PC-9 (cell line): ENCODE results near the gene PLEKHA1. TPM values are rescaled to one million over a fixed set of nuclear protein-coding genes. Genes with fewer than 3 reads are reported as not detected.

Source experiments
- BruUV-seq: library from RNA; stranded (reverse); fragments of 400-500 nt; replicated peaks from 2 replicates; lab custom pipeline; 2021; lab: Mats Ljungman, UMichigan
- CTCF ChIA-PET: fragments of 300-600 bp; sonication (Branson Sonifier 250); formaldehyde crosslinking; loops from one replicate; lab custom pipeline; 2022; ENCODE audit warnings: antibody characterized with exemption; lab: Charles Lee
- POLR2A ChIA-PET: fragments of 300-600 bp; sonication (Branson Sonifier 250); formaldehyde crosslinking; loops from one replicate; lab custom pipeline; 2022; ENCODE audit warnings: antibody characterized with exemption; ENCODE audit not compliant: unreplicated experiment; lab: Charles Lee
- DNase-seq, 2 experiments: peaks; one replicate each; pipeline versions ENCODE4 v3.0.0 to v3.0.0-alpha.2; 2015 to 2022; ENCODE audit warnings: mixed read lengths in 1 of 2
- H2AFZ ChIP-seq: fragments of 200-600 bp; sonication (generic); 2 replicates; pipeline ENCODE4 v1.8.1; 2017; ENCODE audit warnings: antibody characterized with exemption
- H3F3A ChIP-seq: fragments of 200-600 bp; sonication (generic); 2 replicates; pipeline ENCODE4 v1.8.1; 2017; ENCODE audit warnings: antibody characterized with exemption, mild to moderate bottlenecking, low read depth; ENCODE audit not compliant: insufficient read depth
- H3K27ac ChIP-seq: fragments of 200-600 bp; sonication (generic); 2 replicates; pipeline ENCODE4 v1.6.1; 2016; ENCODE audit warnings: mixed run types
- H3K27me3 ChIP-seq: fragments of 200-600 bp; sonication (generic); 2 replicates; pipeline ENCODE4 v1.6.1; 2016; ENCODE audit warnings: low read depth, mixed run types; ENCODE audit not compliant: insufficient read depth
- H3K36me3 ChIP-seq: fragments of 200-600 bp; sonication (generic); 2 replicates; pipeline ENCODE4 v1.6.1; 2016; ENCODE audit warnings: low read depth, mixed run types
- H3K4me1 ChIP-seq: fragments of 200-600 bp; sonication (generic); replicated peaks from 2 replicates; pipeline ENCODE4 v1.6.1; 2016; ENCODE audit warnings: mixed run types; ENCODE audit not compliant: insufficient read depth
- H3K4me2 ChIP-seq: fragments of 200-600 bp; sonication (generic); 2 replicates; pipeline ENCODE4 v1.6.1; 2017; ENCODE audit warnings: mixed run types
- H3K4me3 ChIP-seq: fragments of 200-600 bp; sonication (generic); 2 replicates; pipeline ENCODE4 v1.6.1; 2016; ENCODE audit warnings: mixed run types
- H3K79me2 ChIP-seq: fragments of 200-600 bp; sonication (generic); 2 replicates; pipeline ENCODE4 v1.6.1; 2017; ENCODE audit warnings: low read depth, mixed run types
- H3K9me2 ChIP-seq: fragments of 200-600 bp; sonication (generic); 2 replicates; pipeline ENCODE4 v1.8.1; 2017; ENCODE audit warnings: mild to moderate bottlenecking; ENCODE audit not compliant: insufficient read depth
- H3K9me3 ChIP-seq: fragments of 200-600 bp; sonication (generic); 2 replicates; pipeline ENCODE4 v1.8.1; 2016; ENCODE audit warnings: low read depth; ENCODE audit not compliant: insufficient read depth
- H4K20me1 ChIP-seq: fragments of 200-600 bp; sonication (generic); 2 replicates; pipeline ENCODE4 v1.8.1; 2017; ENCODE audit not compliant: insufficient read depth
- CTCF ChIP-seq: fragments of 200-600 bp; sonication (generic); conservative IDR thresholded peaks from 2 replicates; pipeline ENCODE4 v1.6.1; 2017; ENCODE audit warnings: mixed run types, antibody characterized with exemption, mild to moderate bottlenecking, moderate library complexity
- EZH2 ChIP-seq: fragments of 200-600 bp; sonication (generic); IDR thresholded peaks from 2 replicates; pipeline ENCODE4 v1.8.0; 2017; ENCODE audit warnings: antibody characterized with exemption, low read depth
- intact Hi-C: fragments of 100-400 bp; cut with micrococcal nuclease; formaldehyde crosslinking; loops from one replicate; pipeline ENCODE4 v1.10.0; 2022; ENCODE audit not compliant: unreplicated experiment
- total RNA-seq: library from RNA; stranded (reverse); gene quantifications from 2 replicates; pipeline ENCODE4 v1.2.3, GENCODE V29; 2021

Gene PLEKHA1
- total RNA-seq, 1 experiment from 2014 or later, result 33.8 TPM

DNA sequence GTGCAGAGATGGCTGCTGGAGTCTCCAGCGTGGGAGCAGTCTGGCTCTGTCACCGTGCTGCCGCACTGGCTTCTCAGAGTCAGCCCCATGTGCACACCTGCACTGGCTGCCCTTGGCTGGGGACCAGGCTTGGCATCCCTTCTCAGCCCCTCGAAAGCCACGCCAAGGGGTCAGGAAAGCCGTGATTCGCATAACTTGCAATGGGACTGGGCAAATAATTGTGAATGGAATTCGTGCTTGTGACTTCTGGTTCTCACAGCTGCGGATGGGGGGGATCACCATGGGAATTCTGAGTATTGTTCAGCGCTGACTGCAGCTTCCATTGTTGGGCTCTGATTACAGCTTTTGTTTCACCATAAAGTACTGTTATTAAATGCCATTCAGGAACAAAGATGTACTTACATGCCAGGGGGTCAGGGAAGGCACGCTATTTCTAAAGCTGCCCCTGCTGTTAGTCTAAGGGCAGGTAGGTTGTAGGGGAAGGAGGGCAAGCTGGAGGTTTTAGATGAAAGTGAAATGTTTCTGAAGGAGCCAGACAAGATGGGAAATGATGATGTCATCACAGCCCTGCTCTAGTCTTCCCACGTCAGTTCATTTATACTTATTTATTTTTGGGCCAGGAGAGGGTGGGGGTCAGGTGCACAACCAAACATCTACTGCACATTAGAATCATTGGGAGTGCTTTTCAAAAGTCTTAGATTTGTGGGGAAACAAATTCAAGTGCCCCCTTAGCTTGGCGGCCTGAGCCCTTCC, 5.8 kb upstream of the PLEKHA1 start:
- ChIA-PET POLR2A (no interaction called here), CTCF (no interaction called here)
- Histone ChIP-seq H3K4me3 (no peak overlapping the region), H3K4me1 (peaks cover 9% of the 10 kb centered on the region), H3K27ac (no peak overlapping the region), H3K36me3 (no peaks in the 10 kb centered on the region), H3K79me2 (no peaks in the 10 kb centered on the region), H3K27me3 (no peaks in the 10 kb centered on the region), H4K20me1 (no peaks in the 10 kb centered on the region), H3F3A (0 out of 2 replicates have a peak, but pooled peaks cover under 1% of the 10 kb centered on the region), H3K4me2 (no peak overlapping the region), H3K9me3 (no peaks in the 10 kb centered on the region), H3K9me2 (no peaks in the 10 kb centered on the region), H2AFZ (no peak overlapping the region)
- intact Hi-C loops, result no loop called here
- DNase-seq, result no peak
- no TSS peak for BruUV-seq
- TF ChIP-seq EZH2, result no peak
- TF ChIP-seq CTCF, result no peak

GRCh38 chr10:122373108-122373507, 1.4 kb upstream of the PLEKHA1 start:
- no TSS peak for BruUV-seq
- Histone ChIP-seq H4K20me1 (no peaks in the 10 kb centered on the region), H3K9me2 (no peaks in the 10 kb centered on the region), H3K27ac (no peak overlapping the region; the same call in 1 of the 2 replicates), H3K79me2 (peaks cover 24% of the 10 kb centered on the region), H3K36me3 (no peaks in the 10 kb centered on the region), H3K4me2 (peak overlapping the region; percentile 96), H3K4me3 (peak overlapping the region; percentile 62; the same call in 1 of the 2 replicates), H3F3A (0 out of 2 replicates have a peak, but pooled peaks cover 4% of the 10 kb centered on the region), H3K27me3 (no peaks in the 10 kb centered on the region), H2AFZ (no peak overlapping the region), H3K9me3 (no peaks in the 10 kb centered on the region), H3K4me1 (peaks cover 18% of the 10 kb centered on the region)
- intact Hi-C loops, result loop anchor here (5.0 to 10.0 kb wide), 2 partner anchors 36 to 78 kb away; no protein-coding TSS in a partner anchor
- ChIA-PET CTCF (no interaction called here), POLR2A (interaction anchor here (1.2 kb wide), 1 partner anchor 65 kb away, joined by 4 read pairs; no protein-coding TSS in a partner anchor)
- DNase-seq, result no peak
- TF ChIP-seq EZH2, result no peak
- no peak for TF ChIP-seq CTCF

DNA sequence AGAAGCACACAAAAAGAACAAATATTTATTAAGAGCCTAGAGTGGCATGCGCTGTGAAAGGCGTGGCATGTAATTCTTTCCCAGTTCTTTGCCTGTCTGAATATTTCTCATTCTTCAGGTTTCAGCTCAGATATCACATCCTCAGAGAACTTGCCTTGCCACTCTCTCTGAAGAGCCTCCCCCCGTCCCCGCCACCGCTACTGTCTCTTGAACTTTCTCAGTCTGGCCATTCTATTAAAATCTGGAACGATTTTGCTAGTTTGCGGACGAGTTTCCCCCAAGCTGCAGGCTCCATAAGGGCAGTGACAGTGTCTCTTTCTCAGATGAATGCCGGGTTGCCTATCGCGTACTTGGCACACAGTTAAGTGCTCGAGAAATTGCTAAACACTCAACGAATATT, 787 bp upstream of the PLEKHA1 start:
- peak in 1 of 2 experiments; percentile 38 for DNase-seq
- H3K4me2 ChIP-seq, result peak overlapping the region; percentile 96

More for the DNA sequence above, 787 bp upstream of the PLEKHA1 start:
- Histone ChIP-seq H3K4me3 (peak overlapping the region; percentile 62), H3K9me2 (no peaks in the 10 kb centered on the region), H3K9me3 (no peaks in the 10 kb centered on the region), H3K36me3 (no peaks in the 10 kb centered on the region), H3K4me1 (peaks cover 18% of the 10 kb centered on the region), H3K27me3 (no peaks in the 10 kb centered on the region), H3K27ac (peak overlapping the region; percentile 50), H2AFZ (peak overlapping the region; percentile 92), H4K20me1 (no peaks in the 10 kb centered on the region), H3K79me2 (peaks cover 25% of the 10 kb centered on the region), H3F3A (0 out of 2 replicates have a peak, but pooled peaks cover 4% of the 10 kb centered on the region)
- CTCF ChIA-PET, result no interaction called here
- POLR2A ChIA-PET, result interaction anchor here (0.6 to 1.2 kb wide), 3 partner anchors 13 to 66 kb away, joined by 4 to 6 read pairs (median 4); no protein-coding TSS in a partner anchor
- BruUV-seq, result TSS peak; percentile 77
- TF ChIP-seq EZH2, result no peak
- no peak for TF ChIP-seq CTCF
- intact Hi-C loops, result loop anchor here (5.0 to 10.0 kb wide), 2 partner anchors 36 to 79 kb away; no protein-coding TSS in a partner anchor
